ENCODE measurements around the gene DLGAP1.

The DLGAP1 gene

GRCh38 chr18:3932276-3932675, 522.8 kb downstream of the DLGAP1 start:
- DNase-seq (ENCODE audit: low spot score): no peak

DNA sequence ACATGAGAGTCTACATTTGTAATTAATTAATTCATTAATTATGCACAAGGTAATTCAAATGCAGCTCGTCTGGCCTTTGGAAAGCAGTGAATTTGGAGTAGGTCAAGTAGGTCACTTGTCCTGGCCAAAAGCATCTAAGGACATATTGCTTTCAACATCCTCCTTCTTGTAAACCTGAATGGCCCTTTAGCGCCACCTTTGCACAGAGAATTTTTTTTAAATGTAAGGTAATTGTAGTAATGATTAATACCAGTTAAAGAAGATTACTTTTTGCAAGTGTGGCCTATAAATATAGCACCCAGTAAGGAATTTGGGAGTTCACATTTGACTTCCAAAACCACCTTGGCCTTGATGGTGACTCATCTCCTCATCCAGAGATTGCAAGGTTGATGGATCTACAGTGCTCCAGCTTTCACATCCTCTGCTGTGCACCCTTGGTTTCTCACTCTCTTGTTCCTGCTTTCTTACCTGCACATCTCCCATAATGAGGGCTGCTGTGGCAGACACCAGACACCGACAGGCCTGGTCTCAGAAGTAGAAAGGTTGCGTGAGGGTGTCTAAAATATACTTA, 523.5 kb downstream of the DLGAP1 start:
- DNase-seq (ENCODE audit: low spot score): no peak

- DNase-seq (ENCODE audit: low spot score): no peak
Observed at GRCh38 chr18:3931013-3931315, 524.1 kb downstream of the DLGAP1 start.

DNA sequence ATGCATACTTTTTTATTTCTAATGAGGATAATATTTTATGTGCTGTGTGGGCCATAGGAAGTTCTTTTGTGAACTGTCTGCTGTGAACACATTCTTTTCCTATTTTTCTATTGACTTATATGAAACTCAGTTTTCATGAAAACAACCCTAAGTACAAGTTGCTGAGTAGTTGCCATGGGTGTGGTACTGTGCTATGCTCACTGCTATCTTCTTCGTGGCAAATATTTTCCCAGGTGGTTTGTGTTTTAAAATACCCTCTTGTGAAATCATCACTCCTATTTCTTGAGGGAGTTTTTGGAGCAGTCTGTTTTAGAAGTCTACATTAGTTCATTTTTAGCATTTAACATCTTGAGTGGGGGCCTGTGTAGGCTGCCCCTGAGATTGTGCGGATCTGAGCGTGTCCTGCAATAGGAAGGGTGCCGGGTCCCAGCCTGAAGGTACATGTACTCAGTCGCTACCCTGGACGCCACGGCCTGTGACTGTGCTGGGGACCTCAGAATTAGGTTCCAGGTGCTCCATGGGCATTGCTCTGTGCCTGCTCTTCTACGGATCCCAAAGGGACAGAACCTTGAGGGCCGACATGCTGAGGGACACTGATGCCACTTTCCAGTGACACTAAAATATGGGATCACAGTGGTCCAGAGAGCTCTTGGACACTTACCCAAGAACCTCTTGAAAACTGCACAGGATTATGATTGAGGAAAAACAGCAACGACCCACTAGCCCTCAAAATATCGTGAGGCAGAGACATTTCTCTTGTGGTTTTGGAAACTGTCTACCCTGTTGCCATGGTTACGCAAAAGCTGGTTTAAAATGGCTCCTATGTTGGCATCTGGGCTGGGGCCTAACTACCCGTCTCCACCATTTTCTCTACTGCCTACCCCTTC, 524.7 kb downstream of the DLGAP1 start:
- DNase-seq (ENCODE audit: low spot score): no peak

GRCh38 chr18:3924455-3924854, 530.7 kb downstream of the DLGAP1 start:
- DNase-seq (ENCODE audit: low spot score): no peak

DNA sequence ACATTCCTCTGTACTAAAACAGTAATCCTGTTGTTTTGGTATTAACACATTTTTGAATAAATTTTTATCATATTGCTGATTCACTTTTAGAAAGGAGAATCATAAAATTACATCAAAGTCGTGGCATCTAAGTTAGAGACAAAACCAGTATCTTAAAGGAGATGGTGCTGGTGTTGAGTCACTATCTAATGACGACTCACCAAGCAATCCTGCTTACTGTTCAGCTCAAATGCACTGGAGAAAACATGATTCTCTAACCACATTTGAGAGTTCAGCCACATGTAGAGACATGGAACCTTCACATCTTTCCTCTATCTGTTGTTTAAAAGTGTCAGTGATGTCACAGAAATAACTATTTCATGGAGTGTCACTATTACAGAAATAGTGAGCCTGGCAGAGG, 531.4 kb downstream of the DLGAP1 start:
- DNase-seq (ENCODE audit: low spot score): no peak

DNA sequence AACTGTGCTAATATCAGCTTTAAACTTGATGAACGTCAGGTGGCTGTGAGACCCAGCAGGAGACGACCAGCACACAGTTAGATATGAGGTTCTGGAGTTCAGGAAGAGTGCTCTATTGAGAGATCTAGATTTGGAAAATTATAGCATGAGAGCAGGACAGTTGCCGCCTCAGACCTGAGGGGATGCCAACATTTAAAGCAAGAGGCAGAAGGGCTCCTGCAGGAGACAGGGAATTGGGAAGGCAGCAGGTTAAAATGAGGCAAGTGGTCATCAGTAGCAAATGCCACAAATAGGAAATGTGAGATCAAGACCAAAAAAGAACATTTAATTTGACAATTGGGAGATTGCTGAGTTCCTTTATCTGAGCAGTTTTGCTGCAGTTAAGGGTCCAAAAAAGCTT, 533.3 kb downstream of the DLGAP1 start:
- no peak for DNase-seq (ENCODE audit: low spot score)

DNA sequence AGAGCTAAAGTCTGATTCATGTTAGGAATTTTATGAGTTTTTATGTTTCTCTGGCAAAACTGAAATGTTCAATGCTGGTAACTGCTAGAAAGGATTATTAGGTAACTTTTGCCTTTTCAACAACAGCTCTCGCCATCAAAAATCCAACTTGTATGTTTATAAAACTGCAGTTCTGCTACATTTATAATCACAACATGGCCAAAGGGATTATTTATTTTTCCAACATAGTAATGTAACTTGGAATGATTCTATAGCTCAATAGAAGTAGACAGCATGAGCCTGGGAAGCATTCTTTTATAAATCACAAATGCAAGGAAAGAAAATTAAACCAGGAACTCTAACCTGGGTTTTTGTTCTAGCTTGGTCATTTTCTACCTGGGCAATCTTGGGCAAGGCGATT, 534.3 kb downstream of the DLGAP1 start:
- DNase-seq (ENCODE audit: low spot score): no peak

GRCh38 chr18:3919396-3920061, 535.6 kb downstream of the DLGAP1 start:
- no peak for DNase-seq (ENCODE audit: low spot score)

GRCh38 chr18:3916082-3916481, 539.0 kb downstream of the DLGAP1 start:
- no peak for DNase-seq (ENCODE audit: low spot score)

- no peak for DNase-seq (ENCODE audit: low spot score)
Observed at GRCh38 chr18:3914833-3915610, 540.1 kb downstream of the DLGAP1 start.

DNA sequence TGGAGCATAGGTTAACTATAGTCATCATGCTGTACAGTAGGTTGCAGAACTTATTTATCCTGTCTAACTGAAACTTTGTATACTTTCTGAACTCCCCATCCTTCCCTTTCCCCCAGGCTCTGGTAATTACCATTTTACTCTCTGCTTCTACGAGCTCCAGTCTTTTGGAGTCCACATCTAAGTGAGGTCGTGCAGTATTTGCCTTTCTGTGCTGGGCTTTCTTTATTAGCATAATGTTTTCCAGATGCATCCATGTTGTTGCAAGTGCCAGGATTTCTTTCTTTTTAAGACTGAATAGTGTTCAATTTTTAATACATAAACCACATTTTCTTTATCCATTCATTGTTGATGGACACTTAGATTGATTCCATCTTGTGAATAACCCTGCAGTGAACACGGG, 541.0 kb downstream of the DLGAP1 start:
- DNase-seq (ENCODE audit: low spot score): no peak

DNA sequence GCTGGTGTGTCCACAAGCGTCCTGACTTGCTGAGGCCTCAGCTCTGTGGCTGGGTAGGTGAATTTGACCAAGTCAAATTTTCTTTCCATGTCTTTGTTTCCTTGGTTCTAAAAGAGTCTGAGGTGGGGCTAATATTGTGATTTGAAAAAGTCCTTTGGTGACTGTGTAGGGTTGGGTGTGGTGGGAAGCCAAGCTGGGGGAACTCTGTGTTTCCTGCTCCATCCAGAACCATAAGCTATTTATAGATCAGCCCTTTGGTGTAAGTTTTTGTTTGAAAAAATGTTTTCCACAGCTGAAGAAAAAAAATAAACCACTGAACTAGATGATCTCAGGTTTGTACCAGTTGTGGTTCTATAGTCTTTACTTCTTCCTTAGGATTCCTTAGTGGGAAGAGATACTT, 542.4 kb downstream of the DLGAP1 start:
- no peak for DNase-seq (ENCODE audit: low spot score)

DNA sequence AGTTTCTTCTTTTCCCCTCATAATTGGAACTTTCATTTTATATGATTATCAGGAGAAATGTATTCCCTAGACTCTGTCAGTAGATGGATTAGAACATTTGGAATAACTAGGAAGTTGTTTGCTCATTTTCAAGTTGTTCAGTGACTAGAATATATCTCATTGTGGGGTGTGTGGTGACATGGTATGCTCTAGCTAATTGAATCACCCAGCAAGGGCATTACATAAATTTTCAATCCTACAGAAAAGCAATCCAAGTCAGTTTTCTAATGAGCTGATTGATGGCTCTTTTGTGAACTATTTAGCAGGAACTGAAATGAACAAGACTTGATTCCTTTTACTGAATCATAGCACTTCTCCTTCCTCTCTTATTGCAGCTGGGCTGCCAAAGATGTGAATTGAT, 543.7 kb downstream of the DLGAP1 start:
- no peak for DNase-seq (ENCODE audit: low spot score)

GRCh38 chr18:3910512-3910911, 544.6 kb downstream of the DLGAP1 start:
- peak; percentile 59 for DNase-seq (ENCODE audit: low spot score)

- no peak for DNase-seq (ENCODE audit: low spot score)
Observed at GRCh38 chr18:3907955-3908354, 547.2 kb downstream of the DLGAP1 start.

DNA sequence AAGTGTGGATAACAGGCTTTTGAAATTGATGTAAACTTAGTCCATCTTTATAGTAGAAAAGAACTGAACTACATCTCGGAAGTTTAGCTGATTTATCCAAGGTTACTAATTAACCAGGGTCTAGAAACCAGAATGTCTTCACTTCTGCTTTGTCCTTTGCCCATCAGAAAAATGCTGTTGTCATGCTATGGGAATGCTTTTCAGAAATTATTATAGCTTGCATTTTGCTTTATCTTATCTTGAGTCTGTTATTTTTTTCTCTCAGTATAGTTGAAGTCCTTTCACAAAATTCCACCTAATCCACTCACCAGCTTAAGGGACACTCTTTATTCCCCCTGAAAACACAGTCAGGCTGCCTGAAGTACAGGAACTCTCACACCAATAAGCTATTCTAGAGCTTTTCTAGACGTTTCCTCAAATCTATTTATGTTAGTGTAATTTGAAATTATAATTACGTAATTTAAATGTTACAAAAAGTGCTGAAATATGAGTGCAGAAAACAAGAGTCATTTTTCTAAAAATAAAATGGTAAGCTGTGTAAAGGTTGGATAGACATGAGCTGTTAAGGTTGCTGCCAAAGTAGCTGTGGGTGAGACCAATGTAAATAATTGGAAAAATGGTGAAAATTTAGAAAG, 548.9 kb downstream of the DLGAP1 start:
- DNase-seq (ENCODE audit: low spot score): no peak

DNA sequence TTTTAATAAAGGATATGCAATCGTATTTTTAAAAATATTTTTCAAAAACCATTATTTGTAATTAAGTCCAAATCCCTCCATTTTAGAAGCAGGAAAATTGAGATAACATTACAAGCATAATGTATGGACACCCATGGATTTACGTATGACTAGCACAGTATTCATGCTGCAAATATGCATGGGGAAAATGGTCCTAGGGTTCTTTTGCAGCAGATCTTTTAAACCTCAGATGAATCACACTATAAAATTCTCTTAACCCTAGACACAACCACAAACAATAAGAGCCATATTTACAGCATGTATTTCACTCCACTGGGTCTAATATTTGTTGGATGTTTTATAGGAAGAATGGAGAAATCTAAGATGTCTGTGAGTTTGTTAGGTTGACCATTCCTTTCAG, 551.8 kb downstream of the DLGAP1 start:
- no peak for DNase-seq (ENCODE audit: low spot score)

DNA sequence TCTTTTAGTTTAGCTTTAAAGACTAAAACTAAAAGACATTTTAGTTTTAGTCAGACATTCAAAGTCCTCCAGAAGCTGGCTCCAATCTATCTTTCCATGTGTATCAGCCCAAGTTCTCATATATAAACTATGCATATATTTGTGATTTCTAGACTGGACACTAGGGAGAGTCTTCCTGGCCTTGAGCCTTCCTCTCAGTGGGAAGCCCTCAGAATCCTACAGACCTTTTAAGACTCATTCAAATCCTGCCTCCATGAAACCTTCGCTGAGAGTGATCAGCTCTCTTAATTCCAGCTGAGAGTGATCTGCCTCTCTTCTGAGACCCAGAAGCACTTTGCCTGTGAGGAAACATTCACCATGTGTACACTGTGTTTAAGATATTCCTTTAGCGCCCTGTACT, 552.4 kb downstream of the DLGAP1 start:
- no peak for DNase-seq (ENCODE audit: low spot score)

- no peak for DNase-seq (ENCODE audit: low spot score)
Observed at GRCh38 chr18:3901811-3902210, 553.3 kb downstream of the DLGAP1 start.

GRCh38 chr18:3901042-3901441, 554.1 kb downstream of the DLGAP1 start:
- no peak for DNase-seq (ENCODE audit: low spot score)

- no peak for DNase-seq (ENCODE audit: low spot score)
Observed at GRCh38 chr18:3900327-3900726, 554.8 kb downstream of the DLGAP1 start.

Measured in kidney capillary endothelial cell (primary cell).